Measurements from ENCODE around the gene MAGI2.

Gene MAGI2

DNA sequence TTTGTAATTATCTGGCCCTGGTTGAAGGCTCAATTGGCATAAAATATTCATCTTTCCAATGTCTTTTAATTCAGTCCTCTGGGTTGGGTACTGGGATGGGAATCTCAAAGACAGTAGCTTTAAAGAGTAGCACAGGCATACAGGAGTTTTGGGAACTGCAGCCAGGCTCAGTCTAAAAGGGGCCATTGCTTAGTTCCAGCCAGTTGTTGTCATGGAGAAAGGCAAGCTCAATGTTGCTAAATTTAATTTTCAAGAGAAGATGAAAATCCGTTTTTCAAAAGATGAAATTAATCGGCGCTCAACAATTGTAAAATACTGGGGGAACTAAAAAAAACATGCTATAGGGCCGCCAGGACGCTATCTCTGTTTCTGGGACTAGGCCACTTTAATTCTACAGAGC lies 1279.8 kb downstream of the MAGI2 start:
- no peak overlapping the region for H3K4me3 ChIP-seq (ENCODE audit: low read depth, low read length)
- TF ChIP-seq, protein P1, sequence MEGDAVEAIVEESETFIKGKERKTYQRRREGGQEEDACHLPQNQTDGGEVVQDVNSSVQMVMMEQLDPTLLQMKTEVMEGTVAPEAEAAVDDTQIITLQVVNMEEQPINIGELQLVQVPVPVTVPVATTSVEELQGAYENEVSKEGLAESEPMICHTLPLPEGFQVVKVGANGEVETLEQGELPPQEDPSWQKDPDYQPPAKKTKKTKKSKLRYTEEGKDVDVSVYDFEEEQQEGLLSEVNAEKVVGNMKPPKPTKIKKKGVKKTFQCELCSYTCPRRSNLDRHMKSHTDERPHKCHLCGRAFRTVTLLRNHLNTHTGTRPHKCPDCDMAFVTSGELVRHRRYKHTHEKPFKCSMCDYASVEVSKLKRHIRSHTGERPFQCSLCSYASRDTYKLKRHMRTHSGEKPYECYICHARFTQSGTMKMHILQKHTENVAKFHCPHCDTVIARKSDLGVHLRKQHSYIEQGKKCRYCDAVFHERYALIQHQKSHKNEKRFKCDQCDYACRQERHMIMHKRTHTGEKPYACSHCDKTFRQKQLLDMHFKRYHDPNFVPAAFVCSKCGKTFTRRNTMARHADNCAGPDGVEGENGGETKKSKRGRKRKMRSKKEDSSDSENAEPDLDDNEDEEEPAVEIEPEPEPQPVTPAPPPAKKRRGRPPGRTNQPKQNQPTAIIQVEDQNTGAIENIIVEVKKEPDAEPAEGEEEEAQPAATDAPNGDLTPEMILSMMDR (IDR thresholded peaks at IDR 0.05; ENCODE audit: low read depth, low read length) = no peak

DNA sequence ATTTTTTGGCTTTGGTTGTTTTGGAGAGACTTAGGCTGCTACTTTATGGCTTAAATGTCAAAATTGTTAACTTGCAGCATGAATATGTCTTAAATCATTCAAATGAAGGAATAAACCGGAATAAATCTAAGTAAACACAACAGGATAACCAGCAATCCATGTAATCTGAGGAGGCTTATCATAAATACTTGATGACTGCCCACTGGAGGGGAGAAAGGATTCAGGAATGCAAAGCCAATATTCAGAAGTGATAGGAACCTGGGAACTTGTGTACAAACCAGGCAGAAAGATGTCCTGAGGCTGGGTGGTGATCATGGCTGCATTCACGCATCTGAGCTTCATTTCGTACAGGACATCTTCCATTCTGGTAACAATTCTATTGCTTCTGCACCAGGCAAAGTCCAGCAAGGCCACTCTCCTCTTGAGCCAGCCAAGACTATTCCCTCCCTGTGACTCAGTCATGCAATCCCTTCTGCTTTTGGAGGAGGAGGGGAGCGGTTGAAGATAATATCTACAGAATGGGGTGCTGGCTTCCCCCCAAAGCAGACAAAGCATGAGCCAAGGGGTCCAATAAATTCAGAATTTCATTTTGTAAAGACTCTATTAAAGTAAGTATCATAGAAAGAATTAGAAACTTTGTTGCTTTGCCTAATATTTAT lies 1280.4 kb downstream of the MAGI2 start:
- no peak overlapping the region for H3K4me3 ChIP-seq (ENCODE audit: low read depth, low read length)
- TF ChIP-seq, protein P1 (IDR thresholded peaks at IDR 0.05; ENCODE audit: low read depth, low read length) = no peak

DNA sequence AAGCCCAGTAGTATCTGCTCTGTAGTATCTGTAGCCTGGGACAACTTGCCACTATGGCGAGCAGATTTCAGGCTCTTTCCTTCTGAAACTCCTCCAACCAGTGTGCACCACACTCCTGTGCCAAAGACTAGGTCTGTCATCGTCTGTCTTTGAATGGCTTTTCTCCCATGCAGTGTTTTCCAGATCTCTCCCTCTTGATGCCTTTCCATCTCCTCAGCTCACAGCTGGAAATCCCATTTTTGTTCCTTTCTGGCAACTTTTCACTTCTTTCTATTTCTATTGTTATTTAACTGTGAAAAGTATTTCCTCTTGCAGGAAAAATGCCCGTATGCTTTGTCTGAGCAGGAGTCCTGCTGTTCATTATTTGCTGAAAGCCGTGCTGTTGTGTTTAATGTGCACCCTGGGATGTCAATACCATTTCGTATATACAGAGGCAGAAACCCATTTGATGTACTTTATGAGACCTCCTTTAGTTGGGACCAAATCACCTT lies 1281.2 kb downstream of the MAGI2 start:
- H3K4me3 ChIP-seq (ENCODE audit: low read depth, low read length) = no peak overlapping the region
- TF ChIP-seq, protein P1 (IDR thresholded peaks at IDR 0.05; ENCODE audit: low read depth, low read length) = no peak

DNA sequence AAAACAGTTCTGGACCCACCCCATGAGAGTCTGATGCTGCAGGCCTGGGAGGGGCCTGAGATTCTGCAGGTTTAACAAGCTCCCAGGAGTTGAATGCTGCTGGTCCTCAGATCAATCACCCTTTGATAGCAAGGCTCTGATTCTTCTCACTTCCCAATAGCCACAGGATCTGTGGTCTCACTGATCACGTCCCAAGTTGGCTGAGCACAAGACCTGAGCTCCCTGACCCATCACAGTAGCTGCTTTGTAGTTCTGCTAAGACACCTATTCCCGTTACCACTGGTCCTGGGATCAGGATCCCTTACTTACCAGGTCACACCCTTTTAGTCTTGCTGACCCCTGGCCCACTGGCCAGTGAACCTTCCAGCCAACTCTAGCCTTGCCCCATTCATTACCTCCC lies 1282.1 kb downstream of the MAGI2 start:
- TF ChIP-seq, protein P1 (IDR thresholded peaks at IDR 0.05; ENCODE audit: low read depth, low read length) = no peak
- H3K4me3 ChIP-seq (ENCODE audit: low read depth, low read length) = no peak overlapping the region

DNA sequence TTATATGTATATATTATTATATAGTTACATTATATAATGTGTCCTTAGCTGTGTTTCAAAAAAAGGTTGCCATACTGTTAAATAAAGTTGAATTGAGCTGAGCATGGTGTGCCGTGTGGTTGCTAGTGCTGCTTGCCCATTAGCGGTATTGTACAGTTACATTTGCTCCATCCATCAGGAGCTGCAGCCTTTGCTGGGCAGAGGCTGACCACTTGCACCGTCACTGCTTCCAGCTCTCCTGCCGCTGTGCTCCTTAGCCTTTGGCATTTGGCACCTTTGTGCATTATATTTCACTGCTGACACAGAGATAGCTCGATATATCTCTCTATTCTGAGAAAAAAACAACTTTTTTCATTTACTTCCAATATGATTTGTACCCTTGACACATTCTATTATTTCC lies 1282.7 kb downstream of the MAGI2 start:
- TF ChIP-seq, protein P1 (IDR thresholded peaks at IDR 0.05; ENCODE audit: low read depth, low read length) = no peak
- no peak overlapping the region for H3K4me3 ChIP-seq (ENCODE audit: low read depth, low read length)

DNA sequence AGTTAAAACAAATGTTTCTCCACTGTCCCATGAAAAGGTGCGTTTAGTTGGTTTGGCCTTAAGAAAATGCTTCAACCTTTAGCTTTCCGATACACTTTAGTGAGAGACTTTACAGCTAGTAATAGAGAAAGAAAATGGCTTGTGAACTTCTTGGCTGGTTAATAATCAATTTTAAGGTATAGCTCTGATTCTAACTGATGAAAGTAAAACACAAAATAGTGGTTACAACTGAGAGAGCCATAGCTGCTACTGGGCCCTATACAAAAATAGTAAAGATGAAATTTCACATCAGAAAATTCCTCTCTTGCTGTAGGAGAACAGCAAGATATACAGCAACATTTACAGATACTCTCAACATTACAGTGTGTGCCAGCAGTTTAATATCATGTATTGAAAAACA lies 1283.5 kb downstream of the MAGI2 start:
- H3K4me3 ChIP-seq (ENCODE audit: low read depth, low read length) = no peak overlapping the region
- TF ChIP-seq, protein P1 (IDR thresholded peaks at IDR 0.05; ENCODE audit: low read depth, low read length) = no peak

DNA sequence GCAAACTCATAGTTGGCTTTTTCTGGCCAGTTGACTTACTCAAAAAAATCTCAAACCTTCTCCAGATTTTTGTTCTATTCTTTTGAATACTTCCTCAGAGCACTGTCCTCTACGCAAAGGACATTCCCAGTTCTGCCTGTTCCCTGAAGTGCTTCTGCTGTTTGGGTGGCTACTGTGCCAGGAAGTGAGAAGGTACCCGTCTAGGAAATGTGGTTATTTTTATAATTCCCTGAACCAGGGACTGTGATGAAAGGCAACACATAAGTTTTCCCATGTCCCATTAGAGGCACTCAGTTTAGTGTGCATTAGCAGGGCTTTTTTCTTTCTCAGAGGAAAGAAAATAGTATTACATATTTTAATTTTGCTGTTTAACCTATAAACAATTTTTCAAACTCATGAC lies 1284.6 kb downstream of the MAGI2 start:
- TF ChIP-seq, protein P1 (IDR thresholded peaks at IDR 0.05; ENCODE audit: low read depth, low read length) = no peak
- H3K4me3 ChIP-seq (ENCODE audit: low read depth, low read length) = no peak overlapping the region
